H9 (cell line): ENCODE measurements around the gene PIEZO2. TPM values are rescaled to one million over a fixed set of nuclear protein-coding genes. Genes with fewer than 3 reads are reported as not detected.

Experiments
- DNase-seq: peaks from one replicate; pipeline ENCODE4 v3.0.0-alpha.2; 2017
- H2AFZ ChIP-seq: one replicate; pipeline ENCODE4 v1.6.1; 2013; ENCODE audit warnings: mild to moderate bottlenecking, low read length, control low read depth, moderate library complexity
- H2AK5ac ChIP-seq: 2 replicates; pipeline ENCODE4 v1.6.1; 2013; ENCODE audit warnings: low read length, control low read depth, mixed read lengths; ENCODE audit not compliant: insufficient read length
- H2BK120ac ChIP-seq: one replicate; pipeline ENCODE4 v1.6.1; 2013; ENCODE audit warnings: low read depth, mild to moderate bottlenecking, low read length, control low read depth, inconsistent platforms; ENCODE audit not compliant: poor library complexity, severe bottlenecking
- H2BK12ac ChIP-seq: 2 replicates; pipeline ENCODE4 v1.6.1; 2013; ENCODE audit warnings: low read length, control low read depth, mixed read lengths, low read depth; ENCODE audit not compliant: insufficient read length
- H2BK15ac ChIP-seq: 2 replicates; pipeline ENCODE4 v1.6.1; 2013; ENCODE audit warnings: low read depth, low read length, control low read depth
- H2BK20ac ChIP-seq: one replicate; pipeline ENCODE4 v1.6.1; 2013; ENCODE audit warnings: low read depth, mild to moderate bottlenecking, low read length, control low read depth, inconsistent platforms; ENCODE audit not compliant: poor library complexity, severe bottlenecking
- H2BK5ac ChIP-seq: 2 replicates; pipeline ENCODE4 v1.6.1; 2013; ENCODE audit warnings: low read length, control low read depth, mixed read lengths; ENCODE audit not compliant: insufficient read length
- H3K14ac ChIP-seq: 2 replicates; pipeline ENCODE4 v1.6.1; 2013; ENCODE audit warnings: low read length, control low read depth; ENCODE audit not compliant: insufficient read depth
- H3K18ac ChIP-seq: 2 replicates; pipeline ENCODE4 v1.6.1; 2013; ENCODE audit warnings: low read depth, mild to moderate bottlenecking, mixed read lengths, low read length, control low read depth; ENCODE audit not compliant: insufficient read length
- H3K23ac ChIP-seq: 2 replicates; pipeline ENCODE4 v1.6.1; 2013; ENCODE audit warnings: low read length, control low read depth, mixed read lengths, low read depth; ENCODE audit not compliant: insufficient read length
- H3K23me2 ChIP-seq: 2 replicates; pipeline ENCODE4 v1.6.1; 2013; ENCODE audit warnings: low read depth, mild to moderate bottlenecking, mixed read lengths, low read length, control low read depth; ENCODE audit not compliant: insufficient read length, poor library complexity, severe bottlenecking
- H3K27ac ChIP-seq: 2 replicates; pipeline ENCODE4 v1.5.1; 2013; ENCODE audit warnings: low read length, control low read depth, mixed read lengths, low read depth; ENCODE audit not compliant: insufficient read length
- H3K27me3 ChIP-seq: 2 replicates; pipeline ENCODE4 v1.6.1; 2013; ENCODE audit warnings: low read length, control low read depth, inconsistent platforms; ENCODE audit not compliant: insufficient read depth
- H3K4ac ChIP-seq: 2 replicates; pipeline ENCODE4 v1.6.1; 2013; ENCODE audit warnings: low read depth, mild to moderate bottlenecking, control low read depth, inconsistent platforms, low read length, moderate library complexity
- H3K4me1 ChIP-seq: 2 replicates; pipeline ENCODE4 v1.6.1; 2013; ENCODE audit warnings: low read length, control low read depth, inconsistent platforms; ENCODE audit not compliant: insufficient read depth
- H3K4me2 ChIP-seq: 2 replicates; pipeline ENCODE4 v1.6.1; 2013; ENCODE audit warnings: low read length, control low read depth, mixed read lengths; ENCODE audit not compliant: insufficient read length, insufficient read depth
- H3K56ac ChIP-seq: 2 replicates; pipeline ENCODE4 v1.6.1; 2013; ENCODE audit warnings: low read depth, mild to moderate bottlenecking, mixed read lengths, low read length, control low read depth; ENCODE audit not compliant: insufficient read length
- H3K79me1 ChIP-seq: 2 replicates; pipeline ENCODE4 v1.6.1; 2013; ENCODE audit warnings: low read depth, mild to moderate bottlenecking, moderate library complexity, low read length, control low read depth, inconsistent platforms; ENCODE audit not compliant: insufficient read depth, poor library complexity, severe bottlenecking
- H3K79me2 ChIP-seq: 2 replicates; pipeline ENCODE4 v1.6.1; 2013; ENCODE audit warnings: low read length, control low read depth, inconsistent platforms; ENCODE audit not compliant: insufficient read depth
- H3K9ac ChIP-seq: 2 replicates; pipeline ENCODE4 v1.6.1; 2013; ENCODE audit warnings: low read length, control low read depth, mixed read lengths; ENCODE audit not compliant: insufficient read length; ENCODE audit errors: extremely low read depth
- H3K9me3 ChIP-seq: one replicate; pipeline ENCODE4 v1.6.1; 2013; ENCODE audit warnings: low read depth, low read length, inconsistent platforms; ENCODE audit not compliant: control insufficient read depth
- H3T11ph ChIP-seq: one replicate; pipeline ENCODE4 v1.6.1; 2013; ENCODE audit warnings: mild to moderate bottlenecking, low read length, control low read depth, inconsistent platforms
- H4K20me1 ChIP-seq: one replicate; pipeline ENCODE4 v1.6.1; 2013; ENCODE audit not compliant: control insufficient read depth, insufficient read length, insufficient read depth
- H4K5ac ChIP-seq: 2 replicates; pipeline ENCODE4 v1.6.1; 2013; ENCODE audit warnings: low read depth, mild to moderate bottlenecking, mixed read lengths, low read length, control low read depth; ENCODE audit not compliant: insufficient read length
- H4K8ac ChIP-seq: replicated peaks from 2 replicates; pipeline ENCODE4 v1.6.1; 2013; ENCODE audit warnings: low read length, control low read depth, mixed read lengths, low read depth; ENCODE audit not compliant: insufficient read length
- H4K91ac ChIP-seq: 2 replicates; pipeline ENCODE4 v1.6.1; 2013; ENCODE audit warnings: low read depth, mild to moderate bottlenecking, moderate library complexity, mixed read lengths, low read length, control low read depth; ENCODE audit not compliant: insufficient read length
- H3K27ac Mint-ChIP-seq, 3 experiments: 2 replicates in 2 of 3; 3 replicates in 1 of 3; pipeline ENCODE4 v1.8.0; 2020 to 2021; ENCODE audit warnings: mixed read lengths in 3 of 3, mild to moderate bottlenecking in 1 of 3, moderate library complexity in 1 of 3
- H3K27me3 Mint-ChIP-seq: 2 replicates; pipeline ENCODE4 v1.8.0; 2021; ENCODE audit warnings: low read depth, mild to moderate bottlenecking, moderate library complexity, mixed read lengths
- H3K36me3 Mint-ChIP-seq, 3 experiments: 2 replicates in 2 of 3; 3 replicates in 1 of 3; pipeline ENCODE4 v1.8.0; 2020 to 2021; ENCODE audit warnings: low read depth in 3 of 3, mixed read lengths in 3 of 3; ENCODE audit not compliant: insufficient read depth in 1 of 3
- H3K4me1 Mint-ChIP-seq, 2 experiments: 2 replicates each; pipeline ENCODE4 v1.8.0; 2020; ENCODE audit warnings: mixed read lengths in 2 of 2
- H3K4me3 Mint-ChIP-seq, 2 experiments: 2 replicates in 1 of 2; 3 replicates in 1 of 2; pipeline ENCODE4 v1.8.0; 2020 to 2021; ENCODE audit warnings: mild to moderate bottlenecking in 2 of 2, mixed read lengths in 2 of 2, moderate library complexity in 1 of 2
- H3K9me3 Mint-ChIP-seq, 2 experiments: 2 replicates in 1 of 2; 3 replicates in 1 of 2; pipeline ENCODE4 v1.8.0; 2020; ENCODE audit warnings: mild to moderate bottlenecking in 2 of 2, mixed read lengths in 2 of 2, moderate library complexity in 1 of 2
- CTCF ChIP-seq: fragments of 200-600 bp; sonication (generic); conservative IDR thresholded peaks from 3 replicates; pipeline ENCODE4 v1.8.0; 2021; ENCODE audit warnings: antibody characterized with exemption, mild to moderate bottlenecking
- WGBS: extraction: QIAGEN DNeasy Blood & Tissue Kit; methylation state at CpG from one replicate; pipeline ENCODE4 v1.1.7; 2013; ENCODE audit warnings: missing lambda C conversion rate, low lambda C conversion rate, mixed read lengths; ENCODE audit not compliant: insufficient read length; ENCODE audit errors: extremely low coverage; 5-methylcytosine and 5-hydroxymethylcytosine counted together
- total RNA-seq: library from RNA; stranded (reverse); gene quantifications from 2 replicates; pipeline ENCODE4 v1.2.1, GENCODE V29; 2021

PIEZO2 gene
- total RNA-seq, 1 experiment from 2014 or later: 3.9 TPM

DNA sequence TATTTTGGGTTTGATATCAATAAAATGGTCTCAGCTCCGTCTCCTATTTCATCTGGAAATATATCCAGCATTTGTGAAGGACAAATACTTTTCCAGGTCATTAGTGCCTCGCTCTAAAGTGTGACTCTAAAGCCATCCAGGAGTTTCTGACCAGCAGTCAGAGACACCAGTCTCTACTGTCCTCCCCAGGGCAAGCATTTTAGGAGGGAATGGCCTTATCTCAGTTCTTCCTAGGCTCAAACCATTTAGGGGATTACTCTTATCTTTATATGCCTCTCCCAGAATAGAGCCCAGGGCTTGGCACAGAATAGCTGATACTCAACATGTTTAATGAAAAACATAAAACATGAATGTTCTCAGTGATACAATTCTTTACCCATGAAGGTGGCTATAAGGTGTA, 436.0 kb downstream of the PIEZO2 start:
- Histone ChIP-seq H2BK15ac (no peak overlapping the region), H3T11ph (no peak overlapping the region), H3K23me2 (no peaks in the 10 kb centered on the region), H4K20me1 (no peaks in the 10 kb centered on the region), H4K8ac (no peak overlapping the region), H3K27me3 (no peaks in the 10 kb centered on the region), H2BK12ac (no peak overlapping the region), H3K4ac (no peak overlapping the region), H2AFZ (no peak overlapping the region), H3K9me3 (no peaks in the 10 kb centered on the region), H2BK20ac (no peak overlapping the region), H4K91ac (no peak overlapping the region), H3K79me1 (no peaks in the 10 kb centered on the region), H3K56ac (no peak overlapping the region), H4K5ac (no peak overlapping the region), H3K9ac (no peak overlapping the region), H3K4me2 (no peak overlapping the region), H2BK5ac (no peak overlapping the region), H2AK5ac (no peak overlapping the region), H3K79me2 (no peaks in the 10 kb centered on the region), H3K23ac (no peak overlapping the region), H3K18ac (no peak overlapping the region), H2BK120ac (no peak overlapping the region), H3K14ac (no peak overlapping the region), H3K4me1 (no peaks in the 10 kb centered on the region), H3K27ac (no peak overlapping the region)
- no peak for TF ChIP-seq CTCF
- H3K27ac Mint-ChIP-seq: no peak overlapping the region
- no peak for DNase-seq
- no peak overlapping the region for H3K4me3 Mint-ChIP-seq
- peaks cover 7 to 12% of the 10 kb centered on the region in 2 experiments for H3K4me1 Mint-ChIP-seq
- WGBS: no CpG with 5 or more reads among the region's 2 CpGs
- no peaks in the 10 kb centered on the region for H3K27me3 Mint-ChIP-seq
- no peaks in the 10 kb centered on the region; a peak in 1 of 7 replicates for H3K36me3 Mint-ChIP-seq
- H3K9me3 Mint-ChIP-seq: no peaks in the 10 kb centered on the region
